ENCODE measurements around the gene POLD1.

DNA sequence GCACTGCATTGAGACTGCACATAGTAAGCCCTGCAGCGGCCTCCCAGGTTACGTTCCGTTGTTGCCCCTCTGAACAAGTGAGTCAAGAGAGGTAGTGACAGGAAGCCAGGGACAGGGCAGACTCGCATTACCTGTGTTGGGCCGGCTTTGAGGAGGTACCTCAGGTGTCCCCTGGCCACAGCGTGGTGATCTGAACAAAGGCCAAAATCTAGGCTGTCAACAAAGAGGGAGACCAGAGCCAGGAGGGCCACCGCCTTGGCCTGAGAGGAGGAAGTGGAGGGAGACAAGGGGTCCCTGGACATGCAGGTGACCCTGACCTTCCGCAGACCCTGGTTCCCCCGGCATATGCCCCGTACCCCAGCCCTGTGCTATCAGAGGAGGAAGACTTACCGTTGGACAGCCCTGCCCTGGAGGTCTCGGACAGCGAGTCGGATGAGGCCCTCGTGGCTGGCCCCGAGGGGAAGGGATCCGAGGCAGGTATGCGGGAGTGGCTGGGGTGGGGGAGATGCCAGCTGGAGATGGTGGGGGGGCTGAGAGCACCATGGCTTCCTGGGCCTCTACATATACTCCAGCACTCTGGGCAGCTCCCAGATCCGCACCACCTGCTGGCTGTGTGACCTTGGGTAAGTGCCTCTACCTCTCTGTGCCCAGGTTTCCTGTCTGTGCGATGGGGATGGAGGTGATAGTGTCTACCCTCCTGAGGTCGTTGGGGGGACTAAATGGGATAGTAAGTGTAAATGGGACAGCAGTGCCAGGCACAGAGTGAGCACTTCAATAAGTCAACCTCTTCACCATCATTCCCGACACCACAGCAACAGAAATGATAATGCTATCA lies 39.3 kb downstream of the POLD1 start:
- no peak for TF ChIP-seq EZH2phosphoT487 (IDR thresholded peaks at IDR 0.05; ENCODE audit: borderline replicate concordance, low read depth, low read length)
- TF ChIP-seq, protein P1, sequence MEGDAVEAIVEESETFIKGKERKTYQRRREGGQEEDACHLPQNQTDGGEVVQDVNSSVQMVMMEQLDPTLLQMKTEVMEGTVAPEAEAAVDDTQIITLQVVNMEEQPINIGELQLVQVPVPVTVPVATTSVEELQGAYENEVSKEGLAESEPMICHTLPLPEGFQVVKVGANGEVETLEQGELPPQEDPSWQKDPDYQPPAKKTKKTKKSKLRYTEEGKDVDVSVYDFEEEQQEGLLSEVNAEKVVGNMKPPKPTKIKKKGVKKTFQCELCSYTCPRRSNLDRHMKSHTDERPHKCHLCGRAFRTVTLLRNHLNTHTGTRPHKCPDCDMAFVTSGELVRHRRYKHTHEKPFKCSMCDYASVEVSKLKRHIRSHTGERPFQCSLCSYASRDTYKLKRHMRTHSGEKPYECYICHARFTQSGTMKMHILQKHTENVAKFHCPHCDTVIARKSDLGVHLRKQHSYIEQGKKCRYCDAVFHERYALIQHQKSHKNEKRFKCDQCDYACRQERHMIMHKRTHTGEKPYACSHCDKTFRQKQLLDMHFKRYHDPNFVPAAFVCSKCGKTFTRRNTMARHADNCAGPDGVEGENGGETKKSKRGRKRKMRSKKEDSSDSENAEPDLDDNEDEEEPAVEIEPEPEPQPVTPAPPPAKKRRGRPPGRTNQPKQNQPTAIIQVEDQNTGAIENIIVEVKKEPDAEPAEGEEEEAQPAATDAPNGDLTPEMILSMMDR (conservative IDR thresholded peaks at IDR 0.05; ENCODE audit: low read length): no peak

All from OCI-LY7 (cell line).